ENCODE measurements around the gene EPC2.

The EPC2 gene, protein sequence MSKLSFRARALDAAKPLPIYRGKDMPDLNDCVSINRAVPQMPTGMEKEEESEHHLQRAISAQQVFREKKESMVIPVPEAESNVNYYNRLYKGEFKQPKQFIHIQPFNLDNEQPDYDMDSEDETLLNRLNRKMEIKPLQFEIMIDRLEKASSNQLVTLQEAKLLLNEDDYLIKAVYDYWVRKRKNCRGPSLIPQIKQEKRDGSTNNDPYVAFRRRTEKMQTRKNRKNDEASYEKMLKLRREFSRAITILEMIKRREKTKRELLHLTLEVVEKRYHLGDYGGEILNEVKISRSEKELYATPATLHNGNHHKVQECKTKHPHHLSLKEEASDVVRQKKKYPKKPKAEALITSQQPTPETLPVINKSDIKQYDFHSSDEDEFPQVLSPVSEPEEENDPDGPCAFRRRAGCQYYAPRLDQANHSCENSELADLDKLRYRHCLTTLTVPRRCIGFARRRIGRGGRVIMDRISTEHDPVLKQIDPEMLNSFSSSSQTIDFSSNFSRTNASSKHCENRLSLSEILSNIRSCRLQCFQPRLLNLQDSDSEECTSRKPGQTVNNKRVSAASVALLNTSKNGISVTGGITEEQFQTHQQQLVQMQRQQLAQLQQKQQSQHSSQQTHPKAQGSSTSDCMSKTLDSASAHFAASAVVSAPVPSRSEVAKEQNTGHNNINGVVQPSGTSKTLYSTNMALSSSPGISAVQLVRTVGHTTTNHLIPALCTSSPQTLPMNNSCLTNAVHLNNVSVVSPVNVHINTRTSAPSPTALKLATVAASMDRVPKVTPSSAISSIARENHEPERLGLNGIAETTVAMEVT

DNA sequence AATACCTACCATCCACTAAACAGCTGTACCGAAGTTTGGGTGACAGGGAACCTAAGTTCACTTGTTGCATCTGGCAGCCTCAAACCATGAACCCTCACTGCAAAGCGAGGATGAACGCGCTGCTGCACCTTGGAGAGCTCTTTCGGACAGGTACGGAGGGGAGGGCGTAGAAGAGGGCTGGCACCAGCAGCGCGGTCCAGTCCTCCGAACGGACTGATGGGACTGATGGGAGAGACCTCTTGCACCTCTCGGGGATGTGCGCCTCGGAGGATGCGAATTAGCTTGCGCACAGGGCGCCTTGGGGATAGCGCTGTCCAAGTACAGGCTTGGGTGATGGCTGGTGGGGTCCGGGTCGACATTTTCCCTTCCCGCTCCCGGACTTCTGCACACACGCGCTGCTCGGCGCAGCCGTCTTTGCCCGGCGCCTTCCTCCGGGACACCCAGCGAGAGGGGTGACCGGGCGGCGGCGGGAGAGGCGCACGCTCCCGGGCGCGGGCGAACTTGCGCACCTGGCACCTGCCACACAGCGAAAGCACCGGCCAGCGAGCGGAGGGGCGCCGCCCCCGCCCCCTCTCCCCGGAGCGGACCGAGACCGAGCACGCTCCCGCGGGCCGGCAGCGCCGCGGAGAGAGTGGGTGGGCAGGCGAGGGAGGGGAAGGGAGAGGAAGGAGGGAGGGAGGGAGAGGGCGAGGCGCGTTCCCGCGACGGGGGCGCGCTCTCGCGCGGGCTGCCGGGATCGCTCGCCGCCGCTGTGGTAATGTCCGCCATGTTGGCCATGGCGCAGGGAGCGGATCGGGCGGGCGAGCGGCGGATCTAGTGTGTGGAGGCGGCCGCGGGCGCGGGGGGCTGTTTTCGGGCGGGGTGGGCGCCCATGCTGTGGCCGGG, at the start of gene EPC2:
TSS of gene EPC2 (plus strand) at position 754 of the 885 bp plus-strand sequence. CDS start 267 bp downstream, outside the sequence.
- peak; percentile 74 for DNase-seq (ENCODE audit: low read depth)

DNA sequence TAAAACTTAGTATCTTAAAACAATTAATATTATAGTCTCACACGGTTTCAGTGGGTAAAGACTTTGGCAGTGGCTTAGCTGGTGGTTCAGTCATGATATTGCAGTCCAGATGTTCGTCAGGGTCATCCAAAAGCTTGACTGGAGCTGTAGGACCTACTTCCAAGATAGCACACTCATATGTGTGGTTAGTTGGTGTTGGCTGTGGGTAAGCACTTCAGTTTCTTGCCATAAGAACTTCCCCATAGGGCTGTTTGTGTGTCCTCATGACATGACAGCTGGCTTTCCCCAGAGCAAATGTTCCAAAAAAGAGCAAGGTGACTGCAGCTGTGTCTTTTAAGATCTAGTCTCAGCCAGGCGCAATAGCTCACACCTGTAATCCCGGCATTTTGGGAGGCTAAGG, 48.5 kb upstream of the EPC2 start:
- DNase-seq (ENCODE audit: low read depth) = no peak

- DNase-seq (ENCODE audit: low read depth) = no peak
Observed at GRCh38 chr2:148599109-148599991, 45.2 kb upstream of the EPC2 start.

DNA sequence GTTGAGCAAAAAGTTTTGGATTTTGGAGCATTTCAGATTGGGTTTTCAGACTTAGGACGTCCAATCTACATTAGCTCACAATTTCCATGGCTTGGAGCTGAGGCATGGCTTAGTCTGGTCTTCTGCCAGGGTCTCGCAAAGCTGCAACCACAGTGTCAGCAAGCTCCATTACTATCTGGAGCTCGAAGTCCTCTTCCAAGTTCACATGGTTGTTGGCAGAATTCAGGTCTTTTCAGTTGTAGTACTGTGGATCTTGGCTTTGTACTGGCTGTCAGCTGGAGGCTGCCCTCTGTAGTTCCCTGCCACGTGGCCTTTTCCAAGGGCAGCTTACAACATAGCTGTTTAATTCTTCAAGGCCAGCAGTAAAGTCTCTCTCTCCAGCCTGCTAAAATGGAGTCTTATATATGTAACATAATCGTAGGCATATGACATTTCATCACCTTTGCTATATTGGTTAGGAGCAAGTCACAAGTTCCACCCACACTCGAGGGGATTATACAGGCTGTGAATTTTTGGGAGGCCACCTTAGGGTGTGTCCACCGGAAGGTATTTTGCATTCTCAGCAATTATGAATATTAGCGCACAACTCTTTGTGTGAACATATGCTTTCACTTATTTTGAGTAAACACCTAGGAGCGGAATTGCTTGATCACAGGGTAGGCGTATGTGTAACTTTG, 41.5 kb upstream of the EPC2 start:
- no peak for DNase-seq (ENCODE audit: low read depth)

DNA sequence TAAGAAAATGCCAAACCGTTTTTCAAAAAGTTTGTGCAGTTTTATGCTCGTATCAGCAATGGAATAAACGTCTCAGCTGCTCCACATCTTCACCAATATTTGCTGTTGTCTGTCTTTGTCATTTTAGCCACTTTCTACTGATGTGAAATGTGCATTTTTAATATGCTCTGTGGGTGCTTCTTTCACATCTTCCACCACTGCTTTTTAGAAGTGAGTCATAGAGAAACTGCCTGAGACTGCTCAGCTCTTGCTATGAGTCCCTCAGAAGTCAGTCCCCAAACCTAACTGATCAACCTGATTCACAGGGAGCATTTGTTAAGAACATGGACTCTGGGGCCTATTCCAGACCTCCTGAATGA, 41.0 kb upstream of the EPC2 start:
- DNase-seq (ENCODE audit: low read depth) = no peak

DNA sequence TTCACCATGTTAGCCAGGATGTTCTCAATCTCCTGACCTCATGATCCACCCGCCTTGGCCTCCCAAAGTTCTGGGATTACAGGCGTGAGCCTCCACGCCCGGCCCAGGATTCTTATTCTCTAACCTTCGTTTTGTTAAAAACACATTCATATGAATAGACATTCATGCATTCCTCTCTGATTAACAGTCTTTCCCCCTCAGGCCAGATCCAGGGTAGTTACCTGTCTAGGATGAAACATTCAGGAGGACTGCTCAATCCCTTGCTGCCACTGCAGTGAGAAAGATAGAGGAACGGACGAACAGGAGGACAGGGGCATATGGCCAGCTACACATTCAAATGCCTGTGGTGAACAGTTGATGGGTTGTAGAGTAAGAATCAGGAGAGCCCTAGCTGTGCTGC, 39.6 kb upstream of the EPC2 start:
- DNase-seq (ENCODE audit: low read depth) = no peak

GRCh38 chr2:148607566-148607965, 37.0 kb upstream of the EPC2 start:
- no peak for DNase-seq (ENCODE audit: low read depth)

DNA sequence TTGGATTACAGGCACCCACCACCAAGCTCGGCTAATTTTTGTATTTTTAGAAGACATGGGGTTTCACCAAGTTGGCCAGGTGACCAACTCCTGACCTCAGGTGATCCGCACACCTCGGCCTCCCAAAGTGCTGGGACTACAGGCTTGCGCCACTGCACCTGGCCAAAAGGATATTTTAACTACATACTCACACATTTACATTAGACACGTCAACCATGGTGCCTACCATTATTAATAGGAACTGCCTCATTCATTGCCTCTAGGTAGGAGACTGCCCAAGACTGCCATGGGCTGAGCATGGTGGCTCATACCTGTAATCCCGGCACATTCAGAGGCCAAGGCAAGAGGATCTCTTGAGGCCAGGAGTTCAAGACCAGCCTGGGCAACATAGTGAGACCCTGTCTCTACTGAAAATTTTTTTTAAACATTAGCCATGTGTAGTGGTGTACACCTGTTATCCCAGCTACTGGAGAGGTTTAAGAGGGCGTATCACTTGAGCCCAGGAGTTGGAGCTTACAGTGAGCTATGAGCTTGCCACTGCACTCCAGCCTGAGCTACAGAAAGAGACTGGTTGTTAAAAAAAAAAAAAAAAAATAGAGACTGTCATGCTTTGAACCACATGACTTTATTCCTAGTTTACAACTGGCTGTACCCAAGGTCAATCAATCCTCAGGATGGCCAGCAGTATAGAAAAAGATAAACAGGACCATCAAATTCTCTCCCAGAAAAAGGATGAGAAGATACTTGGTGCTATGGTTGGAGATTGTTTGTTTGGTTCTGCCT, 31.1 kb upstream of the EPC2 start:
- no peak for DNase-seq (ENCODE audit: low read depth)

DNA sequence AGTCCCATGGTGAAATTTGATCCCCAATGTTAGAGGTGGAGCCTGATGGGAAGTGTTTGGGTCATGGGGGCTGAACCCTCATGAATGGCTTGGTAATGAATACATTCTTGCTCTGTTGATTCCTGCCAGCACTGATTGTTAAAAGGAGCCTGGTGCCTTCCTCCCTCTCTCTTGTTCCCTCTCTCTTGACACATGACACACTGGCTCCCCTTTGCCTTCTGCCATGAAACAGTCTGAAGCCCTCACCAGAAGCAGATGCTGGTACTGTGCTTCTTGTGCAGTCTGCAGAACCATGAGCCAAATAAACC, 30.6 kb upstream of the EPC2 start:
- no peak for DNase-seq (ENCODE audit: low read depth)

- no peak for DNase-seq (ENCODE audit: low read depth)
Observed at GRCh38 chr2:148614322-148615049, 30.1 kb upstream of the EPC2 start.

- DNase-seq (ENCODE audit: low read depth) = no peak
Observed at GRCh38 chr2:148615381-148615841, 29.1 kb upstream of the EPC2 start.

- DNase-seq (ENCODE audit: low read depth) = no peak
Observed at GRCh38 chr2:148616662-148617061, 27.9 kb upstream of the EPC2 start.

GRCh38 chr2:148617219-148617618, 27.3 kb upstream of the EPC2 start:
- DNase-seq (ENCODE audit: low read depth) = no peak

GRCh38 chr2:148619560-148620195, 24.9 kb upstream of the EPC2 start:
- DNase-seq (ENCODE audit: low read depth) = no peak

GRCh38 chr2:148622366-148622765, 22.2 kb upstream of the EPC2 start:
- no peak for DNase-seq (ENCODE audit: low read depth)

DNA sequence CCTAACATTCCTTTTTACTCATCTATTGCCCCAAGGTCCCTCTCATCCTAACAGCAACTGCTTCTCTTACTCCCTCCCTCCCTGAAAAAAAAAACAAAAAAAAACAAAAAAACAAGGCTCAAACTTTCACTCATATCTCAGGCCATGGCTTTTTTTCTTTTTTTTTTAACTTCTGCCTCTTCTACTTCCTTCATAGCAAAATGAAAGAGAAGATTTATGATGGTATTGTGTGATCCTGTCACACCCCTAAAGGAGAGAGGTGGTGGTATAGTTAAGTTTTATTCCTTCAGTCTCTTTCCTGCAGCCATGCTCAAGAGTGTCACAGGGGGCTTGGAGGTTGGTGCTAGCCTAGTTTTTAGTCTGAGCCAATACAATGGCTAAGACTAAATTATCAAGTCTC, 21.5 kb upstream of the EPC2 start:
- DNase-seq (ENCODE audit: low read depth) = no peak

- DNase-seq (ENCODE audit: low read depth) = no peak
Observed at GRCh38 chr2:148627224-148627623, 17.3 kb upstream of the EPC2 start.

- DNase-seq (ENCODE audit: low read depth) = no peak
Observed at GRCh38 chr2:148634749-148635148, 9.8 kb upstream of the EPC2 start.

DNA sequence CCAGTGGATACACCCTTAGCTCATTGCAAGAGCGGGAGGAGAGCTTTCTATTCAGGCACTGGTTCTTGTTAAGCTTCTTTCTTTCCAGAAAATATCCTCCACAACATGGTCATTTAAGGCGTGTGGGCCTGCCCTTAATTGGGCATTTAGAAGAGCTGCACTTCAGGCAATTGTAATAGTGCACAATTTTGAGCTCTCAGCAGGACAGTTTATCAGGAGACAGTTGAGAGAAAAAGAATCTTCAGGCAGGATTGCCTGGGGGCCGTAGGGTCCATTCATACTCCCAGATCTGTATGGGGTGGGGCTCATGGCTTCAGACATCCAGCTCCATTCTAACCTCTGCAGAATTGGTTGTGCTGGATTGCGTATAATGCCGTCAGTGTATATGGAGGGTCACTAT, 6.0 kb upstream of the EPC2 start:
- no peak for DNase-seq (ENCODE audit: low read depth)
